Muscle layer of duodenum (tissue), 2 donors: ENCODE measurements around the gene CMPK2.

Experiments used
- H3K27ac ChIP-seq: one replicate; pipeline ENCODE4 v1.7.0; 2013; ENCODE audit warnings: mild to moderate bottlenecking, low read length
- H3K27me3 ChIP-seq: one replicate; pipeline ENCODE4 v1.7.0; 2013; ENCODE audit warnings: low read depth, mild to moderate bottlenecking, control low read depth, low read length
- H3K36me3 ChIP-seq, 2 donors: one replicate each; pipeline ENCODE4 v1.7.0; 2013; ENCODE audit warnings: low read length in 2 of 2, control low read depth in 1 of 2, mild to moderate bottlenecking in 1 of 2; ENCODE audit not compliant: insufficient read depth in 2 of 2, control insufficient read depth in 1 of 2
- H3K4me1 ChIP-seq, 2 donors: one replicate each; pipeline ENCODE4 v1.7.0; 2013; ENCODE audit warnings: low read length in 2 of 2, mild to moderate bottlenecking in 2 of 2, control low read depth in 1 of 2, moderate library complexity in 1 of 2; ENCODE audit not compliant: insufficient read depth in 2 of 2, control insufficient read depth in 1 of 2
- H3K4me3 ChIP-seq, 2 donors: one replicate each; pipeline ENCODE4 v1.7.0; 2013; ENCODE audit warnings: low read length in 2 of 2, low read depth in 1 of 2, mild to moderate bottlenecking in 1 of 2
- H3K9me3 ChIP-seq, 2 donors: one replicate each; pipeline ENCODE4 v1.7.0; 2013; ENCODE audit warnings: low read length in 2 of 2, control low read depth in 1 of 2, mild to moderate bottlenecking in 1 of 2; ENCODE audit not compliant: control insufficient read depth in 1 of 2
- donor health status: healthy.

CMPK2 gene

DNA sequence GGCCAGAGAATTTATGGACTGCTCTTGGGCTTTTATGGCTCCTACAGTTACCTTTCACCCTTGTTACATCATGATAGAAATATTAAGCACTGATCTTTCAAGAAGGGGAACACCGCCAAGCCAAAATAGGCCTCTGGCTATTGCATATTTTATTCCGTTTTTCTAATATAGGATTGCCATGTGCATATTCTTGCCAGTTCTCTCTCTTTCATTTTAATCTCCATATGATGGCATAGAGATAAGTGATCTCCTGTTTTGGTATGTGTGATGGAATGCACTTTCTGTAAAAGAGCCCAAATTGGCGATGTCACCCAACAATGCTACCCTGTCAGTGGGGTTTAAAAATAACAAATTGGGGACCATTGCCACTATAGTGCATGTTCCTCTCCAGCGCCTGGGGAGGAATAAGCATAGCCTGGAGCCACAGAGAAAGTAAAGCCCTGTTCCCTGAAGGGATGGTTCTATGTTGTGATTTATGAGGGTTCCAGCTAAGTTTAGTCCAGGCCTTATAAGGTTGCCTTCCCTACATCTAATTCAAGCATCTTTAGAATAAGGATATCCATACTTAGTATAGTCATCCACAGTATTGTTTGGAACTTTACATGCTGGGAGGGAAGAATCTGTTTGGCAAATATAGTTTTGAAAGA lies 26.9 kb downstream of the CMPK2 start:
- Histone ChIP-seq H3K4me3 (no peak overlapping the region), H3K36me3 (peaks cover 0 to 5% of the 10 kb centered on the region in 2 donors), H3K27ac (no peak overlapping the region), H3K4me1 (no peaks in the 10 kb centered on the region), H3K9me3 (peaks cover 19 to 46% of the 10 kb centered on the region in 2 donors), H3K27me3 (no peaks in the 10 kb centered on the region)

DNA sequence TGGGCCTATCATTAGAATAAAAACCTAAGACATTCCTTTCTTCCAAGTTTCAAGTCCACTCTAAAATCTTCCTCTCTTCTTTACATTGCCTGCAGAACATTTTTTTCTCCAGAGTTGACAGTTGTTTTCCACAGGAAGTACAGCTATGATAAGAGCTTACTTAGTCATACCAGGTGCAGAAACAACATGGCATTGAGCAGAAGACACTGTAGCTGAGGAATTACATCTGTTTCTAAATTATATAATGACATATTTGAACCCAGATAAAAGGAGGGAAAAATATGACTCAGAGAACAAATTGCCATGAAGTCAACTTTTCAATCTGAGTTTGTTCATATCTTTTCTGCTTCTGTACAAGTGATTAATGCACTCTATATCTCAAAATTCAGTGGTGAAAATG lies 30.2 kb downstream of the CMPK2 start:
- no peaks in the 10 kb centered on the region for H3K4me1 ChIP-seq
- no peak overlapping the region for H3K4me3 ChIP-seq
- H3K27ac ChIP-seq, result no peak overlapping the region
- H3K27me3 ChIP-seq, result no peaks in the 10 kb centered on the region
- H3K9me3 ChIP-seq, result peaks cover 0 to 19% of the 10 kb centered on the region in 2 donors
- no peaks in the 10 kb centered on the region for H3K36me3 ChIP-seq

DNA sequence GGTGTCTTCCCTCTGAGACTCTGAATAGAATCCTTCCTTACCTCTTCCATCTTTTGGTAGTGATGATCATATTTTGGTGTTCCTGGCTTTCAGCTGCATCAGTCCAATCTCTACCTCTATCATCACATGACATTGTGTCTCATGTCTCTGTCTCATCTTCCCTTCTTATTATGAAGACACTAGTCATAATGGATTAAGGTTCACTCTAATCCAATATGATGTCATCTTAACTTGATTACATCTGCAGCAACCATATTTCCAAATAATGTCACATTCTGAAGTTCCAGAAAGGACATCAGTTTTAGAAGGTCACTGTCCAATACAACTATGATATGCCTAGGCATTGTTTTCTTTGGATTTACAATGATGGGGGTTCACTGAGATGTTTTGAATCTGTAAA lies 31.5 kb downstream of the CMPK2 start:
- no peak overlapping the region for H3K4me3 ChIP-seq

DNA sequence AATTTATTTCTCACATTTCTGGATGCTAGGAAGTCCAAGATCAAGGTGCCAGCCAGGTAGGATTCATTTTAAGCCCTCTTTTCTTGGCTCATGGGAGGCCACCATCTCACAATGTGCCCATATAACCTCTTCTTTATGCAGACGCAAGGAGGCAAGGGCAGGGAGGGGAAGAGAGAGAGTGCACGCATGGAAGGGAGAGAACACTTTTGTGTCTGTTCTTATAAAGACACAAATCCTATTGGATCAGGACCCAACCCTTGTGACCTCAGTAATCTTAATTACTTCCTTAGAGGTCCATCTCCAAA lies 32.5 kb downstream of the CMPK2 start:
- Histone ChIP-seq H3K27me3 (no peaks in the 10 kb centered on the region), H3K4me3 (no peak overlapping the region), H3K9me3 (peaks cover 0 to 14% of the 10 kb centered on the region in 2 donors), H3K4me1 (peaks cover 0 to under 1% of the 10 kb centered on the region in 2 donors), H3K27ac (no peak overlapping the region), H3K36me3 (no peaks in the 10 kb centered on the region)

More for the DNA sequence above, 31.5 kb downstream of the CMPK2 start:
- no peaks in the 10 kb centered on the region for H3K27me3 ChIP-seq
- H3K4me1 ChIP-seq, result no peaks in the 10 kb centered on the region
- peaks cover 0 to 14% of the 10 kb centered on the region in 2 donors for H3K9me3 ChIP-seq
- H3K36me3 ChIP-seq, result no peaks in the 10 kb centered on the region
- no peak overlapping the region for H3K27ac ChIP-seq

DNA sequence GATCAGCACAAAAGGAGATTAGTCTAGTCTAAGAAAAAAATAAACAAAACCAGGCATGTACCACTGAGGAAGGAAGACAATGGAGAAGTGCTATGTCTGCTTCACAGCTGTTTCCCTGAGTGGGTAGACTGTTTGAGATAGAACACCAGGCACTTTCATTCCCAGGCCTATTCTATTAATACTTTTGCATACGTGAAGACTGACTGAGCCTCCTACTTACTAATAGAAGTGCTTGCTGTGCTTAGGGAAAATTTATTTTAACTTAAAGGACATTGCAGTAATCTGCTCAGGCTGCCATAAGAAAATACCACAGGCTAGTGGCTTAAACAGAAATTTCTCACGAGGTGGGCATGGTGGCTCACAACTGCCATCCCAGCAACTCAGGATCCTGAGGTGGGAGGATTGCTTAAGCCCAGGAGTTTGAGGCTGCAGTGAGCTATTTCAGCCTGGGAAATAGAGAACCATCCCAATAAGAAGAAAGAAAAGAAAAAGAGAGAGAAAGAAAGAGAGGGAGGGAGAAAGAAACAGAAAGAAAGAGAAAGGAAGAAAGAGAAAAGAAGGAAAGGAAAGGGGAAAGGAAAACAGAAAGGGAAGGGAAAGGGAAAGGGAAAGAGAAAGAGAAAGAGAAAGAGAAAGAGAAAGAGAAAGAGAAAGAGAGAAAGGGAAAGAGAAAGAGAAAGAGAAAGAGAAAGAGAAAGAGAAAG lies 33.0 kb downstream of the CMPK2 start:
- Histone ChIP-seq H3K9me3 (peaks cover 0 to 10% of the 10 kb centered on the region in 2 donors), H3K27me3 (no peaks in the 10 kb centered on the region), H3K4me3 (no peak overlapping the region), H3K36me3 (no peaks in the 10 kb centered on the region), H3K27ac (no peak overlapping the region), H3K4me1 (peaks cover 0 to 5% of the 10 kb centered on the region in 2 donors)

DNA sequence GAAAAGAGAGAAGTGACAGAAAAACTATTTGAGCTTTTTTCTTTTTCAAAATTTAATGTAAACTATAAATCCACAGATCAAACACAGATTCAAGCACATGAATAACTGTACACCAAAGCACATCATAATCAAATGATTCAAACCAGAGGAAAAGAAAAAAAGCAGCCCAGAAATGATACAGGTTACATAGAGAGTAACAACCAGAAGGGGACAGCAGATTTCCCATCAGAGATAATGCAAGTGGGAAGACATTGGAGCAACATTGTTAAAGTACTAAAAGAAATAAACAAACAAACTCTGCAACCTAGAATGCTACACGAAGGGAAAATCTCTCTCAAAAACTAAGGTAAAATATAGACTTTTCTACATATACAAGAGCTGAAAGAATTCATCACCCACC lies 34.5 kb downstream of the CMPK2 start:
- H3K36me3 ChIP-seq, result no peaks in the 10 kb centered on the region
- no peaks in the 10 kb centered on the region for H3K27me3 ChIP-seq
- H3K4me3 ChIP-seq, result no peak overlapping the region
- H3K4me1 ChIP-seq, result peaks cover 0 to 5% of the 10 kb centered on the region in 2 donors
- peaks cover 0 to 10% of the 10 kb centered on the region in 2 donors for H3K9me3 ChIP-seq
- no peak overlapping the region for H3K27ac ChIP-seq

DNA sequence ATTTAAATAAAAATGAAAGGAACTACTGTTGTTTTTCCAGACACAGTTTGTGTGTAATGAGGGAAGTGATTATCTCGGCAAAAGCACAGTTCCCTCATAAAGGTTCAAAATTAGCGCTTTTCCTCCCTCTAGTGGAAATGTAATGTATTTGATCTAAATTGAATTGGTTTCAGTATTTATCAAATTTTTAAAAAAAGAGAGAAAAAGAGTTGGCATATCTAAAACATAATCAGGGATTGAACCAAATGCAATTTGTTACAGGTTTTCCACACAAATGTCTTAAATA lies 37.5 kb downstream of the CMPK2 start:
- H3K4me3 ChIP-seq, result no peak overlapping the region
- H3K27me3 ChIP-seq, result no peaks in the 10 kb centered on the region
- H3K36me3 ChIP-seq, result no peaks in the 10 kb centered on the region
- H3K9me3 ChIP-seq, result peaks cover 0 to 6% of the 10 kb centered on the region in 2 donors
- H3K27ac ChIP-seq, result no peak overlapping the region
- peaks cover 0 to 5% of the 10 kb centered on the region in 2 donors for H3K4me1 ChIP-seq

DNA sequence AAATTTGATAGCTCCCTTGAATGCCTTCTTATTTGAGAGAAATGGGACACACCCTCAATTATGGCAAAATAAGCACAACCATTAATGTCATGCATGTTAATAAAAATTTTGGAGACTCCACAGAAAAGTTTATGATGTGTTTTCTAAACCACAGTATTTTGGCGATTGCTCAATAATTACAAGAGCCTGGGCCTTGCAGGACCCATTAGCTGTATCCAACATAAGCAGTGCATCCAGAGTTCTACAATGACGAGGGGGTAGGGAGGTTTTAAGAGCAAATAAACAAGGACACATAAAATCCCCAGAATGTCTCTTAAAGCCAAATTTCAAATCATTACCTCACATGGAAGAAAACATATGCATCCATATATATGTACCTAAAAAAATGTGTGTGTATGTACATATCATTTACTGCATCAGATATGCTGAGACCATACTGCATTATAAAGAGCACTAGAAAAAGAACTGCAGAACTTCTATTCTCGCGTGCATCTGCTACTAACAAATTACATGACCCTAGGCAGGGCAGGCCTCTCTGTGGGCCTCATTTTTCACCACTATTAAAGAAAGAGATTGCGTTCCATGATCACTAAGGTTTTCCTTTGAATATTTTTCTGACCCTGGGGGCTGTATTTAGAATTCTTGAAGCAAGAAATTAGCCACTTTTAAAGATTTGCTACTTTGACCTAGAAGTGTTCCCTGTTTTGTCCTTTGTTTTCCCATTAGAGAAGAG lies 38.0 kb downstream of the CMPK2 start:
- H3K27me3 ChIP-seq, result no peaks in the 10 kb centered on the region
- no peak overlapping the region for H3K4me3 ChIP-seq
- no peak overlapping the region for H3K27ac ChIP-seq
- H3K9me3 ChIP-seq, result peaks cover 0 to 6% of the 10 kb centered on the region in 2 donors
- no peaks in the 10 kb centered on the region for H3K36me3 ChIP-seq
- peaks cover 0 to 5% of the 10 kb centered on the region in 2 donors for H3K4me1 ChIP-seq

DNA sequence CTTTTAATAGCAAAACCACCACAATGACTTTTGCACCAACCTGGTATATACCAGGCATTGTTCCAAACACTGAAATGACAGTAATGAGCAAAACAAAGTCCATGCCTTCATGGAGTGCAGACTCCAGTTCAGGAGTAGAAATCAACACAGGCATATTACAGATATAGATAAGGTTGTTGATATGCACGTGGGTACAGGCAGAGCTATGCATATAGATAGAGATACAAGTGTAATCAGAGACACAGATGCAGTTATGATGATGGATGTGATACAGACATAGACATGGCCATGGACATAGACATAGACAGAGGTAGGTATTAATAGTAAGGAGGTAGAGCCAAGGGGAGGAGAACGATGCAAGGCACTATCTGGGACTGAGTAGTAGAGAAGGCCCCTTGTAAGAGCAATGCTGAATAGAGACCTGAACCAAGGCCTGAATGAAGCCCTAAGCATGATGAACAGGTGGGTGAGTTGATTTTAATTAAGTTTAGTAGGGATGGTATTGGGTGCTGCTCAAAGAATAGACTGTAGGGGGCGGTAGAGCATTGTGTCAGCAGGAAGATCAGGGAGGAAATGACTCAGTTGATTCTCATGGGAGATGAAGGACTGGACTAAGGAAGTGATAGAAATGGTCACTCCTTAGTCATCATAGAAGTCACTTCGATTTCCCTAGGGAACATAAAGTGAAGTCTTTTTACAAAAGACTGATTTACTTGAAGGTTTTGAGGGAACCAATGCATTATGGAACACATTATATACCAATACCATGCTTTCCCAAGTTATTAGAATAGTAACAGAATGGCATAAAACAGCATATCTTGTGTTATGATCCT lies 39.4 kb downstream of the CMPK2 start:
- no peak overlapping the region for H3K4me3 ChIP-seq
- no peaks in the 10 kb centered on the region for H3K36me3 ChIP-seq
- no peaks in the 10 kb centered on the region for H3K27me3 ChIP-seq
- peaks cover 0 to 5% of the 10 kb centered on the region in 2 donors for H3K4me1 ChIP-seq
- peaks cover 0 to 4% of the 10 kb centered on the region in 2 donors for H3K9me3 ChIP-seq
- no peak overlapping the region for H3K27ac ChIP-seq

DNA sequence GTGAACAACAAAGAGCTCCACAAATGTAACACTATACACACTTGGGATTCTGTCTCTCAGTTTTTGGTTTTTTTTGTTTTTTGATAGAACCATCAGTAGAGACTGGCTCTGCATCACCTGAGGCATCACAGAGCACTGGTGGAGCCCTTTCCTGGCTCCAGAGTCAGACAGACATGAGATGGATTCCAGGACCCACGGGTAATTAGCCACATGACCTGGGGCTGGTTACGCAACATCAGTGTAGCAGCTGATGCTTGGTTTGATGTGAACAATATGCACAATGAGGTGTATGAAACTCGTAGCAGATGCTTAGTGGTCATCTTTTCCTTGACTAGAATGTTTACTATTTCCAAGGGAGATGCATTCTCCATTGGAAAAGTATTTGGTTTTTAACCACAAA lies 40.7 kb downstream of the CMPK2 start:
- H3K27ac ChIP-seq, result no peak overlapping the region
- no peak overlapping the region for H3K4me3 ChIP-seq
- no peaks in the 10 kb centered on the region for H3K36me3 ChIP-seq
- no peaks in the 10 kb centered on the region for H3K9me3 ChIP-seq
- H3K27me3 ChIP-seq, result no peaks in the 10 kb centered on the region
- H3K4me1 ChIP-seq, result peaks cover 0 to 5% of the 10 kb centered on the region in 2 donors

DNA sequence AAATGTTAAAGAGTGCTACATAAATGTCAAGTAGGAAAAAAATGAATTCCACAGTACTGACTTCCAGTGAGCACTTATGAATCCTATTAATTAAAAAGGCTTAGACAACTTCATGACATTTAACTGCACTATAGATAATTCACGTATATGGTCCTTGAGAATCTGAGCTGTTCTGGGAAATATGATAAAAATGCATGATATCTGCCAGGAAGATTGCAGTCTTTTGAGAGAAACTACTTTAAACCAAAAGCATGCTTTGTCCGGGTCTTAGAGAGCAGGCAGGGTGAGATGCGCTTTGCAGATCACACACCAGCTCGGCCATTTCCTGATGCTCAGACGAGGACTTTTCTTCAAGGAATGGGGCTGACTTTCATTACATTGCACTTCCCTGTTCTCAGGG lies 42.6 kb downstream of the CMPK2 start:
- Histone ChIP-seq H3K27me3 (no peaks in the 10 kb centered on the region), H3K36me3 (no peaks in the 10 kb centered on the region), H3K4me3 (no peak overlapping the region), H3K27ac (no peak overlapping the region), H3K4me1 (peaks cover 0 to 3% of the 10 kb centered on the region in 2 donors), H3K9me3 (no peaks in the 10 kb centered on the region)
